CD4-positive, alpha-beta T cell (primary cell): Measurements from ENCODE around the gene MED25. TPM values are rescaled to one million over a fixed set of nuclear protein-coding genes. Genes with fewer than 3 reads are reported as not detected.

ENCODE experiments used
- ATAC-seq: fragments of 200-7000 bp; cut with Tn5 transposase; one replicate; pipeline ENCODE4 v1.10.0; 2022; ENCODE audit warnings: mild to moderate bottlenecking; ENCODE audit not compliant: poor library complexity
- CTCF ChIA-PET: fragments of 350-600 bp; sonication (Branson Sonifier 250); formaldehyde crosslinking; loops from one replicate; lab custom pipeline; 2021; ENCODE audit warnings: antibody characterized with exemption, inconsistent platforms; lab: Charles Lee
- POLR2A ChIA-PET: fragments of 350-600 bp; sonication (Branson Sonifier 250); formaldehyde crosslinking; loops from one replicate; lab custom pipeline; 2021; ENCODE audit warnings: antibody characterized with exemption, inconsistent platforms; lab: Charles Lee
- DNase-seq, 14 experiments: peaks; one replicate each; pipeline ENCODE4 v3.0.0-alpha.2; 2013 to 2020; ENCODE audit warnings: mixed read lengths in 2 of 14
- H3K27ac ChIP-seq, 2 donors: one replicate each; pipeline versions ENCODE4 v1.5.1 to v1.7.0; 2013; ENCODE audit warnings: low read length in 2 of 2, low read depth in 1 of 2, mild to moderate bottlenecking in 1 of 2
- H3K27me3 ChIP-seq, 2 experiments: 1 replicate in 1 of 2; 2 replicates in 1 of 2; pipeline versions ENCODE4 v1.6.1 to v1.7.0; 2013; ENCODE audit warnings: low read length in 2 of 2, control low read depth in 1 of 2, mild to moderate bottlenecking in 1 of 2, moderate library complexity in 1 of 2; ENCODE audit not compliant: insufficient read depth in 2 of 2, control insufficient read depth in 1 of 2
- H3K36me3 ChIP-seq: one replicate; pipeline ENCODE4 v1.6.1; 2013; ENCODE audit warnings: low read length, control low read depth; ENCODE audit not compliant: insufficient read depth
- H3K4me1 ChIP-seq: one replicate; pipeline ENCODE4 v1.6.1; 2013; ENCODE audit warnings: low read length, control low read depth; ENCODE audit not compliant: insufficient read depth
- H3K4me3 ChIP-seq: one replicate; pipeline ENCODE4 v1.5.1; 2013; ENCODE audit warnings: mild to moderate bottlenecking, low read length, moderate library complexity
- H3K9me3 ChIP-seq, 2 experiments: 1 replicate in 1 of 2; 2 replicates in 1 of 2; pipeline versions ENCODE4 v1.6.1 to v1.7.0; 2013; ENCODE audit warnings: low read length in 2 of 2, mild to moderate bottlenecking in 2 of 2, control low read depth in 1 of 2, moderate library complexity in 1 of 2; ENCODE audit not compliant: control insufficient read depth in 1 of 2, insufficient read depth in 1 of 2
- H3K27ac Mint-ChIP-seq: one replicate; pipeline ENCODE4 v1.8.0; 2020; ENCODE audit warnings: mixed read lengths
- H3K27me3 Mint-ChIP-seq: one replicate; pipeline ENCODE4 v1.8.0; 2021; ENCODE audit warnings: mixed read lengths
- H3K36me3 Mint-ChIP-seq: one replicate; pipeline ENCODE4 v1.8.0; 2021; ENCODE audit warnings: low read depth, mixed read lengths
- H3K4me1 Mint-ChIP-seq: one replicate; pipeline ENCODE4 v1.8.0; 2021; ENCODE audit warnings: low read depth, mixed read lengths
- H3K4me3 Mint-ChIP-seq: one replicate; pipeline ENCODE4 v1.8.0; 2020; ENCODE audit warnings: mild to moderate bottlenecking, mixed read lengths
- H3K9me3 Mint-ChIP-seq: one replicate; pipeline ENCODE4 v1.8.0; 2020; ENCODE audit warnings: mixed read lengths
- CTCF ChIP-seq: fragments of 200-600 bp; IDR thresholded peaks from one replicate; pipeline ENCODE4 v1.8.0; 2022; ENCODE audit warnings: antibody characterized with exemption, mild to moderate bottlenecking
- intact Hi-C, 2 experiments: fragments of 100-400 bp; cut with DNase I in 1 of 2; cut with micrococcal nuclease in 1 of 2; formaldehyde crosslinking; loops; one replicate each; pipeline versions ENCODE4 v1.15.1 to v1.9.0; 2023 to 2025; cut with DNase I, micrococcal nuclease
- total RNA-seq, 174 experiments: library from RNA in 2 of 174; stranded (reverse) in 2 of 174; gene quantifications; one replicate each; pipeline ENCODE4 v1.2.3 and lab custom pipeline; 2021 to 2026

MED25 gene
- total RNA-seq, 2 experiments from 2014 or later = 67.2 to 67.8 TPM

GRCh38 chr19:49827034-49827433, 8.9 kb downstream of the MED25 start:
- Histone ChIP-seq H3K36me3 (peaks cover 69% of the 10 kb centered on the region), H3K4me3 (no peak overlapping the region), H3K9me3 (no peaks in the 10 kb centered on the region), H3K27ac (no peak overlapping the region), H3K27me3 (no peaks in the 10 kb centered on the region), H3K4me1 (peaks cover 2% of the 10 kb centered on the region)
- POLR2A ChIA-PET = no interaction called here
- Mint-ChIP-seq H3K27me3 (no peaks in the 10 kb centered on the region), H3K4me1 (peaks cover 9% of the 10 kb centered on the region), H3K4me3 (no peak overlapping the region), H3K36me3 (peaks cover 34% of the 10 kb centered on the region), H3K27ac (no peak overlapping the region), H3K9me3 (no peaks in the 10 kb centered on the region)
- ATAC-seq (no peak), DNase-seq (no peak)
- intact Hi-C loops = no loop called here
- CTCF ChIA-PET = no interaction called here
- no peak for TF ChIP-seq CTCF

- H3K27ac ChIP-seq = no peak overlapping the region
- no peaks in the 10 kb centered on the region for H3K27me3 Mint-ChIP-seq
- H3K4me1 ChIP-seq = peaks cover 2% of the 10 kb centered on the region
- no peaks in the 10 kb centered on the region for H3K9me3 Mint-ChIP-seq
- no peak overlapping the region for H3K4me3 Mint-ChIP-seq
- no peaks in the 10 kb centered on the region for H3K9me3 ChIP-seq
- peaks cover 46% of the 10 kb centered on the region for H3K36me3 Mint-ChIP-seq
- no peaks in the 10 kb centered on the region for H3K27me3 ChIP-seq
- peaks cover 76% of the 10 kb centered on the region for H3K36me3 ChIP-seq
- ChIA-PET CTCF (no interaction called here), POLR2A (no interaction called here)
- intact Hi-C loops = no loop called here
- DNase-seq (no peak), ATAC-seq (no peak)
- H3K27ac Mint-ChIP-seq = no peak overlapping the region
- H3K4me3 ChIP-seq = no peak overlapping the region
- TF ChIP-seq CTCF = no peak
- H3K4me1 Mint-ChIP-seq = peaks cover 4% of the 10 kb centered on the region
Observed at GRCh38 chr19:49829200-49829599, 11.1 kb downstream of the MED25 start.

GRCh38 chr19:49829721-49830120, 11.6 kb downstream of the MED25 start:
- Mint-ChIP-seq H3K4me1 (peaks cover 4% of the 10 kb centered on the region), H3K4me3 (no peak overlapping the region), H3K27me3 (no peaks in the 10 kb centered on the region), H3K9me3 (no peaks in the 10 kb centered on the region), H3K36me3 (peaks cover 51% of the 10 kb centered on the region), H3K27ac (no peak overlapping the region)
- ChIA-PET POLR2A (no interaction called here), CTCF (no interaction called here)
- Histone ChIP-seq H3K4me3 (no peak overlapping the region), H3K4me1 (peaks cover 2% of the 10 kb centered on the region), H3K36me3 (peaks cover 78% of the 10 kb centered on the region), H3K9me3 (no peaks in the 10 kb centered on the region), H3K27ac (no peak overlapping the region), H3K27me3 (no peaks in the 10 kb centered on the region)
- ATAC-seq = no peak
- TF ChIP-seq CTCF = no peak
- no peak for DNase-seq
- intact Hi-C loops = no loop called here
